Measurements from ENCODE around the gene KRTAP5-1. TPM values are rescaled to one million over a fixed set of nuclear protein-coding genes. Genes with fewer than 3 reads are reported as not detected.
A peak's percentile ranks its signal among the peaks of the same experiment; 100 is the strongest.

KRTAP5-1 gene
- total RNA-seq, 1 experiment from 2014 or later: not detected

GRCh38 chr11:1560649-1561251 is 24.3 kb downstream of the KRTAP5-1 start:
- no peak for DNase-seq (ENCODE audit: low spot score)

GRCh38 chr11:1560002-1560648 is 25.0 kb downstream of the KRTAP5-1 start:
- DNase-seq (ENCODE audit: low spot score): no peak

- peak; percentile 97 for DNase-seq (ENCODE audit: low spot score)
Observed at GRCh38 chr11:1559111-1559951, 25.8 kb downstream of the KRTAP5-1 start.

GRCh38 chr11:1558775-1559110 is 26.3 kb downstream of the KRTAP5-1 start:
- DNase-seq (ENCODE audit: low spot score): no peak

- peak; percentile 83 for DNase-seq (ENCODE audit: low spot score)
Observed at GRCh38 chr11:1557904-1558774, 26.9 kb downstream of the KRTAP5-1 start.

GRCh38 chr11:1557051-1557884 is 27.8 kb downstream of the KRTAP5-1 start:
- DNase-seq (ENCODE audit: low spot score): no peak

- DNase-seq (ENCODE audit: low spot score): no peak
Observed at GRCh38 chr11:1556278-1556902, 28.7 kb downstream of the KRTAP5-1 start.

- DNase-seq (ENCODE audit: low spot score): no peak
Observed at GRCh38 chr11:1555713-1556153, 29.4 kb downstream of the KRTAP5-1 start.

- no peak for DNase-seq (ENCODE audit: low spot score)
Observed at GRCh38 chr11:1554981-1555712, 29.9 kb downstream of the KRTAP5-1 start.

GRCh38 chr11:1553808-1554594 is 31.1 kb downstream of the KRTAP5-1 start:
- DNase-seq (ENCODE audit: low spot score): peak; percentile 83

- no peak for DNase-seq (ENCODE audit: low spot score)
Observed at GRCh38 chr11:1549338-1550330, 35.4 kb downstream of the KRTAP5-1 start.

- peak; percentile 84 for DNase-seq (ENCODE audit: low spot score)
Observed at GRCh38 chr11:1548221-1549070, 36.6 kb downstream of the KRTAP5-1 start.

GRCh38 chr11:1547467-1548098 is 37.5 kb downstream of the KRTAP5-1 start:
- DNase-seq (ENCODE audit: low spot score): no peak

GRCh38 chr11:1546536-1547466 is 38.3 kb downstream of the KRTAP5-1 start:
- peak; percentile 66 for DNase-seq (ENCODE audit: low spot score)

- DNase-seq (ENCODE audit: low spot score): no peak
Observed at GRCh38 chr11:1546077-1546535, 39.0 kb downstream of the KRTAP5-1 start.

All from HT-29 (cell line).